Parietal lobe (tissue), 1 donor: ENCODE results near the gene KIAA0232. TPM values are rescaled to one million over a fixed set of nuclear protein-coding genes. Genes with fewer than 3 reads are reported as not detected.

Experiments used
- total RNA-seq: library from RNA; depleted of rRNA; stranded (reverse); fragments of >200 nt; gene quantifications from one replicate; pipeline ENCODE4 v1.2.3, GENCODE V29; 2014

Gene KIAA0232, protein sequence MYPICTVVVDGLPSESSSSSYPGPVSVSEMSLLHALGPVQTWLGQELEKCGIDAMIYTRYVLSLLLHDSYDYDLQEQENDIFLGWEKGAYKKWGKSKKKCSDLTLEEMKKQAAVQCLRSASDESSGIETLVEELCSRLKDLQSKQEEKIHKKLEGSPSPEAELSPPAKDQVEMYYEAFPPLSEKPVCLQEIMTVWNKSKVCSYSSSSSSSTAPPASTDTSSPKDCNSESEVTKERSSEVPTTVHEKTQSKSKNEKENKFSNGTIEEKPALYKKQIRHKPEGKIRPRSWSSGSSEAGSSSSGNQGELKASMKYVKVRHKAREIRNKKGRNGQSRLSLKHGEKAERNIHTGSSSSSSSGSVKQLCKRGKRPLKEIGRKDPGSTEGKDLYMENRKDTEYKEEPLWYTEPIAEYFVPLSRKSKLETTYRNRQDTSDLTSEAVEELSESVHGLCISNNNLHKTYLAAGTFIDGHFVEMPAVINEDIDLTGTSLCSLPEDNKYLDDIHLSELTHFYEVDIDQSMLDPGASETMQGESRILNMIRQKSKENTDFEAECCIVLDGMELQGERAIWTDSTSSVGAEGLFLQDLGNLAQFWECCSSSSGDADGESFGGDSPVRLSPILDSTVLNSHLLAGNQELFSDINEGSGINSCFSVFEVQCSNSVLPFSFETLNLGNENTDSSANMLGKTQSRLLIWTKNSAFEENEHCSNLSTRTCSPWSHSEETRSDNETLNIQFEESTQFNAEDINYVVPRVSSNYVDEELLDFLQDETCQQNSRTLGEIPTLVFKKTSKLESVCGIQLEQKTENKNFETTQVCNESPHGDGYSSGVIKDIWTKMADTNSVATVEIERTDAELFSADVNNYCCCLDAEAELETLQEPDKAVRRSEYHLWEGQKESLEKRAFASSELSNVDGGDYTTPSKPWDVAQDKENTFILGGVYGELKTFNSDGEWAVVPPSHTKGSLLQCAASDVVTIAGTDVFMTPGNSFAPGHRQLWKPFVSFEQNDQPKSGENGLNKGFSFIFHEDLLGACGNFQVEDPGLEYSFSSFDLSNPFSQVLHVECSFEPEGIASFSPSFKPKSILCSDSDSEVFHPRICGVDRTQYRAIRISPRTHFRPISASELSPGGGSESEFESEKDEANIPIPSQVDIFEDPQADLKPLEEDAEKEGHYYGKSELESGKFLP (N-terminal part only)
- total RNA-seq, result 64.8 TPM

GRCh38 chr4:6782147-6782845 lies at the start of gene KIAA0232:
Gene KIAA0232, plus strand, starts transcription at chr4:6782727. Its CDS starts 41,727 bp downstream, at chr4:6824454.

GRCh38 chr4:6909113-6909969 lies 126.8 kb downstream of the KIAA0232 start, which contains the start of gene TBC1D14:
Gene TBC1D14, plus strand, starts transcription at chr4:6909826. Its CDS starts 13,564 bp downstream, at chr4:6923390.

Other genes starting within 250 kb of the KIAA0232 start
- gene MAN2B2, start 207.5 kb upstream of the KIAA0232 start, total RNA-seq, result 11.0 TPM
- gene MRFAP1, start 142.0 kb upstream of the KIAA0232 start, total RNA-seq, result 67.0 TPM
- 0.31 TPM for gene S100P, start 88.8 kb upstream of the KIAA0232 start, total RNA-seq
- 87.0 TPM for gene MRFAP1L1, start 72.9 kb upstream of the KIAA0232 start, total RNA-seq
- gene BLOC1S4, start 66.6 kb upstream of the KIAA0232 start, total RNA-seq, result 12.5 TPM
- 194 TPM for gene TBC1D14, start 127.1 kb downstream of the KIAA0232 start, total RNA-seq